Measurements from ENCODE around the gene PMVK.

DNA sequence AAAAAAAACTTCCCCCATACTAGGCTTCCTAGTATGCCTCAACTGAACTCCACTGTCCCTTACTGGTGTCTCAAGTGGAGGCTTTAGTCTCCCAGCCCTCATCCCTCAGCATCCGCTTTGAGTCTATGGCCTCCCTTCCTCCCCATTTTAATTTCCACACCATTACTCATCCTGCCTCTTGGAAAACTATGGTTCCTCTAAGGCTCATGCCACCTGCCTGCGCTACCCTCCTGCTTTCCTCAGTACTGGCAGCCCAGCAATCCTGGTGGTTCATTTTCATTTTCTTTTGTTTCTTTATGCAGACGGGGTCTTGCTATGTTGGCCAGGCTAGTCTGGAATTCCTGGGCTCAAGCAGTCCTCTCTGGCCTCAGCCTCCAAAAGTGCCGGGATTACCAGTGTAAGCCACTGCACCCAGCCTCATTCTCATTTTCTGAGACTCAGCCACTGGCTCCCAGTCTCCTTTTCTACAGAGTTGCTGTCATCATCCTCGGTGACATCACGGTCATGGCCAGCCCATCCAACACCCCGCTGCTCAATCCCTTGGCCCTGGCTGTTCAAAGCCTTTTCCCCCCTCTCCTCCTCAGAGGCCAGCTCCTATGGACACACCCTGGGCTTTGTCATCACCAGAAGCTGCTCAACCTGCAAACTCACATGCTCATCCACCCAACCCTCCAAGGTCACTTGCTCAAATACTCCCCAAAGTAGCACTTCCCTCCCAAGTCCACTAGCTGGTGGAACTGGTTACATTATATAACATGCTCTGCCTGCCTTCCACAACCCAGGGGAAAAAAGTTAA is 2.3 kb upstream of the PMVK start:
- TF ChIP-seq POLR2A (IDR thresholded peaks at IDR 0.05) (no peak), CTCF (IDR thresholded peaks at IDR 0.05) (no peak)

Measured in breast epithelium (tissue), 3 donors.